Stimulated activated CD4-positive, alpha-beta T cell treated with anti-CD3 and anti-CD28 coated beads, Interleukin-12 subunit alpha, Interleukin-12 subunit beta, amount 100 ng/mL, for 4 hours (primary cell): ENCODE measurements around the gene SCUBE1.

Experiments used
- DNase-seq: peaks from one replicate; pipeline ENCODE4 v3.0.0-alpha.2; 2020

SCUBE1 gene

DNA sequence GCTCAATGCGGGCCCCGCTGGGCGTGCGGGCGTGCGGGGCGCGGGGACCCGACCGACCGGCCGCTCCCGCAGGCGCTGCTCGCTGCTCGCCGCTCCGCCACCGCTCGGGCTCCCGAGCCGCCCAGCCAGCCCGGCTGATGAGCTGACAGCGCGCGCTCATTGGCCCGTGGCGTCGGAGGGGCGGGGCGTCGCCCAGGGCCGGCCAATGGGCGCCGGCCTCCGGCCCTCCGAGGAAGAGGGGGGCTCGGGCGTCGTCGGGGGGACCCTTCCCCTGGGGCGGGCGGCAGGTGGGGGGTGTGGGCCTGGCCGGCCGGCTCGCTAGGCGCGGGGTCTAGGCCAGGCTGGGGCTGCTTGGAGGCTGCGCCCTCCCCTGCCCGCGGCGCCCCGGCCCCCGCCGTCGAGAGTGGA, at the start of gene SCUBE1:
SCUBE1 (minus strand) TSS at position 111 of the 408 bp plus-strand sequence. CDS start 111 bp downstream, outside the sequence.
- DNase-seq = peak; percentile 62

DNA sequence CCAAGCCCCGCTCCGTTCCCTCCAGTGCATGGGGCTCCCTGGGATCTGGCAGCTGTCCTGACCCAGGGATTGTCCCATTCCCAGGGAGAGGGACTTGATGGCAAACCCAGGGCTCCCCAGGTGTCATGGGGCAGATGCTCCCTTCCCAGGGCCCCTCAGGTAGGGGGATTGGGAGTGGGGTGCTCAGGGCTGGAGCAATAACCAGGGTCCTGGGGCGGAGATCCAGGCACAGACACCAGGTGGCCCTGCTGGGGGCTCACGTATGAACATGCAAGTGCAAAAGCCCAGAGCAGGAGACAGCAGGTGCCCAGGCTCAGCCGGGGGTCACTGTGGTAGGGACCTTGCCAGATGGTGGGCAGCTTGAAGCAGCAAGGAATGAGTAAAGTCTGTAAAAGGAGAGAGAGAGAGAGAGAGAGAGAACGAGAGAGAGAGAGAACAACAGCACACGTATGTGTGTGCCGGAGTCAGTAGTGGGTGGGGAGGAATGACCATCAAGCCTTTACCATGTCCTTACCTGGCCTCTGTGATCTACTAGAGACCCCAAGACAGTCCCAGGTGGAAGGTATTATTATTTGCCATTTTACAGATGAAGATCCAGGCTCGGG, 49.3 kb upstream of the SCUBE1 start:
- no peak for DNase-seq

DNA sequence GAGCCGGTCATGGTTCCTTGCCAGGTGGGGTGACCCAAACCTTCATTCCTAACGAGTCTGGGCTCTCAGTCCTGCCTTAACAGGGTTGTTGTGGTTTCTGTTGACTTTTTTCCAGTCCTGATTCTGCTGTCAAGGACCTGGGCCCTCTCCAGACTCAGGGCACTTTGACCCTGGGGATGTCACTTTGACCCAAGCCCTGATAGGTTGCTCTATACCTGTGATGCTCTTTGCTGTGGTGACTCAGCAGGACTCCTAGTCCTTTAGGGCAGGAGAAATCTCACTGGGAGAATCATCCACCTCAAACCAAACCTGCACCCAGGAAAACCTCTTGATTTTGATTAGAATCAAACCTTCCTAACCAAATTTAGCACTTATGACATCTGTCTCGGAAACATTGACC, 48.1 kb upstream of the SCUBE1 start:
- no peak for DNase-seq

DNA sequence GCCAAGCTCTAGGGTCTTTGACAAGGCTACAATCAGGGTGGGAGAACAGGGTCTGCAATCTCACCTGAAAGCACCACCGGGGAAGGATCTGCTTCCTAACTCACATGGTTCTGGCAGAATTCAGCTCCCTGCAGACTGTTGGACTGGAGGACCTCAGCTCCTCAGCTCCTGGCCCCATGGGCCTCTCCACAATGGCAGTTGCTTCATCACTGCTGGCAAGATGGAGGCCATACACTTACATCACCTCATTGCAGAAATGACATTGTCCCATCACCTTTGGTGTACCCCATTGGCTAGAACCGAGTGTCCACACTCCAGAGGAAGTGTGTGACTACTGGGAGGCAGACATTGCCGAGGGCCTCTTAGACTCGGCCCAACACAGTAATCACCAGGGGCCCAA, 47.7 kb upstream of the SCUBE1 start:
- no peak for DNase-seq

DNA sequence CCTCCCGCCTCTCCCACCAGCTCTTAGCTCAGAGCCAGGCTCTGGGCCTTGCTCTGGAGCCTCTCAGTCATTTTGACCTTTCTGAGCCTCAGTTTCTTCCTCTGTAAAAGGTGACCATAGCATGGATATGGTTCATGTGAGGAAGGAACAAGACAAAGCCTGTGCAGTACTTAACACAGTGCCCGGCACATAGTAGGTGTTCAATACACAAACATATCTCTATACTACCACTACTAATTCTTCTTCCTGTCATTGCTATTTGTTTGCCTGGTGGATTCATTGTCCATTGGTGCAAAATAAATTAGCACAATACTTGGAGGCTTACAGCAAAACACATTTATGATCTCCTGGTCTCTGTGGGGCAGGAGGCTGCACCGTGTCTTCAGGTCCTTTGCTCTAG, 47.0 kb upstream of the SCUBE1 start:
- no peak for DNase-seq

DNA sequence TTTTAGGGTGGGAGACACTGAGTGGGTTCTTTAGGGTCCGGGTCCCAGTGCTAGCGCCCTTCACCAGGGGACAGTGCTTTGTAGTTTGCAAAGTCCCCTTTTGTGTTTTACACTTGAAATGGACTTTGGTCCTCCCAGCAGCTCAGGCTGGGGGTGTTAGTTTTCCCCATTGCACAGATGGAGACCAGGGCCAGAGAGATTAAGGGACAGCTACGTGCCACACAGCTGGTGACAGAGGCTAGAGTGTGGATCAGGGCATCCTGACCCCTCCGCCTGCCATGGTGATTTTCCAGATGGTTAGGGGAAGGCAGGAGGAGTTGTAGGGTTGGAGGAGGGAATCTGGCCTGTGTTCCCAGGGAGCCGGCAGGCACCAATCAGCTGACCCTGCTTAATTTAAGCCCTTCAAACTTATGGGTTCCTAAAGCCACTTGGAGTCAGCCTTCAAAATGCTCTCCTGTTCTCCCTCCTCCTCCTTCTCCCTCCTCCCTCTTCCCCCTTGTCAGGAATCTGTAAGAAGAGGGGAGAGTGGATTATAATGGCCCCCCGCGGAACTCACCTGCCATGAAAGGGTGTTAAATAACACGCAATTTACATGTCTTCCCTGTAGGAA, 46.2 kb upstream of the SCUBE1 start:
- DNase-seq = no peak

DNA sequence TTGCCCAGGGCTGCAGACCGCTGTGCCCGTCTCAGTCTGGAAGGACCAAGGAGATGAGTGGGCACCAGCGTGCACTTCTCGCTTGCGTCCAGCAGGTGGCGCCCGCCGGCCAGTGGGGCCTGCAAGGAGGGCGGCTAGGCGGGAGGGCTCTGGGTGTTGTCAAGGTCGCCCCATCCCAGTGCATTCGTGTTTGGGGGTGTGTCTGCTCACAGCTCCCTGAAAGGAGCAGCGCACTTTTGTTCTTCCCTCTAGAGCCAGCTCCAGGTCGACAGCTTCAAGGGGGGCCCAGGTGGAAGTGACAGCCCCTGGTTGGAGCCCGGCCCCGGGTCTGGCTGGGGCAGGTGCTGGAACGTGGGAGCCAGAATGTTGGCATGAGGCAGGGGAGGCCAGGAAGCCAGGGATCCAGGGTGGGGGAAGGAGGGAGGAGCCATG, 45.3 kb upstream of the SCUBE1 start:
- peak; percentile 70 for DNase-seq

DNA sequence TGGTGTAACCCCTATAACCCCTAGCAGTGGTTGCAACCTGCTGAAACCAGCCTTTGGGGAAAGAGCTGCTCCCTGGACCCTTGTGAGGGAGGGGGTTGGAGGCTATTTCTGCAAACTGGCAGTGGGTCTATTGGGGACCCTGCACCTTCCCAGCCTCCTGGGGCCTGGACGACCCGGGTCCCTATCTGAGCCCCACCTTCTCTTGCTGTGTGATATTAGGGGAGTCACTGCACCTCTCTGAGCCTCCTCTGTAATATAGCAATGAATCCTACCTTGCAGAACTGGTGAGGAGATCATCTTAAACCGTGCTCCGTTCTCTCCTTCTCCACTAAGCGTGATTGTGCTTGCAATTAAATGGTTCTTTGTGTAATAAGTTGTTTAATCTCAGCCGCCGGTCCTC, 44.6 kb upstream of the SCUBE1 start:
- no peak for DNase-seq

DNA sequence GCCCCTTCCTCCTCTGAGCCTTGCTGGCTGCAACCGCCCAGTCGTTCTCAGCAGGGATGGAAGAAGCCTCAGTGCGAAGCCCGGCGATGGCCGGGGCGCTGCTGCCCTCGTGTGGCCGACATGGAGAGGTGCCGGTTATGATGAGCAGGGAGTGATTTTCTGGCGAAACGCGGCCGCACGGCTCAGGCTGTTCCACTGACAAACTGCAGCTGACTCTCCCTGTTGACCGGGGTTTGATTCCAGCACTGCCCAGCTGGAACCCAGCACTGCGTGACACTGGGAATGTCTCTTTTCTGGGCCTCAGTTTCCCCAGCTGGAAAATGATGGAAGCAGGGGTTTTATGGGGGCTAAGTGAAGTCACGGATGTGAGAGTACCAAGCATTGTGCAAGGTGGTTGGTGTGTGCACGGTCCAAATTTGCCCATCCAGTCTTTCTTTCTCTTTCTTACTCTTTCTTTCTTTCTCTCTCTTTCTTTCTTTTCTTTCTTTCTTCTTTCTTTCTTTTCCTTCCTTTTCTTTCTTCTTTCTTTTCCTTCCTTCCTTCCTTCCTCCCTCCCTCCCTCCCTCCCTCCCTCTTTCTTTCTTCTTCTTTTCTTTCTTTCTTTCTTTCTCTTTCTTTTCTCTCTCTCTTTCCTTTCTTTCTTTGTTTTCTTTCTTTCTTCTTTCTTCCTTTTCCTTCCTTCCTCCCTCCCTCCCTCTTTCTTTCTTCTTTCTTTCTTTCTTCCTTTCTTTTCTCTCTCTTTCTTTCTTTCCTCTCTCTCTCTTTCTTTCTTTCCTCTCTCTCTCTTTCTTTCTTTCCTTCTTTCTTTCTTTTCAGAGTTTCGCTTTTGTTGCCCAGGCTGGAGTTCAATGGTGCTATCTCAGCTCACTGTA, 42.8 kb upstream of the SCUBE1 start:
- DNase-seq = peak; percentile 70

DNA sequence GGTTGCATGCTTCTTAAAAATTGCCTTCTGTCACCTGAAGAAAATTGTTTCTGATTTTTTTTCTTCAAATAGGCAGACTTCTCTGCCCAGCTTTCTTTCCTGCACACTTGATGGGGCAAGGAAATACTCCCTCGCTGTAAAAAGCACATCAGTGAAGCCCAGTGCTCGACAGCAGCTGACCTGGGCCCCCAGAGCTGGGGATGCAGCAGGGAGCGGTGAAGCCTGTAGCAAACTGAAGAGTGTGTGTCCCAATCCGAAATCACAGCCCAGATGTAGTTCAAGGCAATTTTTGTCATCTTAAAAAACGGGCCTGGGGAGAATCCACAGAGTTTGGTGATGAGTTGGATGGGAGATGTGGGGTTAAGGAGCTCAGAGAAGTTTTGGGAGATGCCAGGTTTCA, 41.7 kb upstream of the SCUBE1 start:
- DNase-seq = no peak

DNA sequence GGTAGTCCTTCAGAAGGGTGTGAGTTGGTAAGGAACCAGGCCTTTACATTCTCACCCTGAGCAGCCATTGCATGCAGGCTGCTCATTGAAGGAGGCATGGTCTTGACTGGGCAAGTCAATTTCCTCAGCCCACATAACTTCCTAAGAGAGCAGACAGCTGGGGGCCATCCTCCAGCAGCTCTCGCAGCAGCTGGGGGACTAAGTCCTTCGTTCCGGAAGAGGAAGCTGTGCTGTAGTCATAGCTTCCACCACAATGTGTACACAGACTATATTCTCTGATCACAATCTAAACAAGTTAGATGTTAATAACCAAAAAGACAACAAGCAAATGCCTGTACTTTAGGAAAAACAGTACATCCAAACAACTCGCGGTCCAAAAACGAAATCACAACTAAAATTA, 38.5 kb upstream of the SCUBE1 start:
- DNase-seq = no peak

DNA sequence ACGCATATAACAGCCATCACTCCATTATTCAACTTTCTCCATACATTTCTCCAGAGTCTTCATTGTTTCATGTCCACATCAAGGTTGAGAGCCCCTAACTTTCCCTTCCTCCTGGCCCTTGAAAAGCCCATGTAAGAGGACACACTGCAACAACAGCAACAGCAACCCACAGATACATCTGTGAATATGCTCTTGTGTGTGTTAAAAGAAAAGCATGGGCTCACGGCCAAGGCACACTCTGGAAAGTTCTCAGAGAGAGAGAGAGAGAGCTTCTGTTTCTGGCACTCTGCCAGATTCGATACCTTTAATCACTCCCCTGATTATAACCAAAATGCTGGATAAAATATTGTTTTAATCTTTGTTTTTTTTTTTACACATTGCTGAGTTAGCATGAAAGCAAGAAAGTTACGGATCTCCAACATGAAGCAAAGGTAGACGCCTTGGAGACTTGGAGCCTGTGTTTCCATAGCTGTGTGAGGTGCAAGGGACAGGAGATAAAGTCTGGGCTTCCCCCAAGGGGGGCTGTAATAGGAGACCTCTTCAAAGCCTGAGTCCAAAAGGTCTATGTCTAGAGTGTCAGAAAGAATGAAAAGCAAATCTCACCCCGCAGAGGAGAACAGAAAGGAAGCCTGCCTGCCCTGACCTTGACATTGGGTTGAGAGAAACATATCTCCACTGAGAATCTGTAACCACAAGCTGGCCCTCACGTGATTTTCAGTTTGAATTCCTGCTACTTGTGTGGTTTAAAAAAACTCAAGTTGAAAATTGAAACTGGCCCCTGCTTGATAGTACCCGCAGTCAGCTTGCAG, 34.9 kb upstream of the SCUBE1 start:
- DNase-seq = no peak

DNA sequence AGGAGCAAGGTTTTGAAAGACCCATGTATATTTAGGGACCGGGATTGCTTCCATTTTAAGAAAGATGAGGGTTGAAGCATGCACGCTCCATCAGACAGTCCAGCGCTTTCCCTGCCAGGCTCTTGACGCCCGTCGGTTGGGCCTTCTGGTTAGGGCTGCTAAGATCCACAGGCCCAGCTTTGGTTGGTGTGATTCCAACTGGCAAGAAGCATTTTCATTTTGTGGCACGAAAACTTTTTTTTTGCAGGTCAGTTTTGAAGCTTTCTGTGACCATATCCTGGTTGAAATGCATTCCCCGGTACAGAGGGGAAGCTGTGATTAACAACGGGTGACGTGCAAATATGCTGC, 34.4 kb upstream of the SCUBE1 start:
- DNase-seq = no peak

DNA sequence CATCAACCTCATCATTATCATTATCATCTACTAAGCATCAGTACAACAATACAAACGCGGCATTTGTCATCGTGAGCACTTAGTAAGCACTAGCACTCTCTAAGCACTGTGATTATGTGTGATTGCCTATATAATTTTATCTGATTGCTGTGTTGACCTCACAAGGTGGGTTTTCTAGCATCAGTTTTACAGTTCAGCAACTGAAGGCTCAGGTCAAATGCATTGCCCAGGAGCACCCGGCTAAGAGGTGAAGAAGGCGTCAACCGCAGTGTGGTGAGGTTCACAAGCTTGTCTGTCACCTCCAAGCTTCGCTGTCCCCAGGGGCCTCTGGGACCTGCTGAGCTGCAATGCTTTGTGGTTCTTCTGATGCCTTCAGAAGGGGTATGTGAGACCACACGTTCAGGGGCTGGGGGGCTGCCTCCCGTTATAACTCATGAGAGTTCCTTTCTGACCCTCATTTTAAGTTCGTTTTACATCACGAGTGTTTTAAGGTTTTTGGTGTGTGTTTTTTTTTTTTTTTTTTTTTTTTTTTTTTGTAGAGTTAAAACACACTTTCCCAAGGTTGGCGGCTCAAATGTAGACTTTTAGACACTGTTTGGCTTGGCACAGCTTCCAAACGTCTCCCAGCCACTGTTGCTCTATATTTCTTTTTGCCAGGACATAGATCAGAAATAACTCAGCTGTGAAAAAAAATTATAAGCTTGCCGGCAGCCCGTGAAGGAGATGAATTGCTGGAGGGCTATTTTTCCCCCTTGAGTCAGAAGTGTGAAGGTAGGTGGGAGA, 33.8 kb upstream of the SCUBE1 start:
- no peak for DNase-seq

DNA sequence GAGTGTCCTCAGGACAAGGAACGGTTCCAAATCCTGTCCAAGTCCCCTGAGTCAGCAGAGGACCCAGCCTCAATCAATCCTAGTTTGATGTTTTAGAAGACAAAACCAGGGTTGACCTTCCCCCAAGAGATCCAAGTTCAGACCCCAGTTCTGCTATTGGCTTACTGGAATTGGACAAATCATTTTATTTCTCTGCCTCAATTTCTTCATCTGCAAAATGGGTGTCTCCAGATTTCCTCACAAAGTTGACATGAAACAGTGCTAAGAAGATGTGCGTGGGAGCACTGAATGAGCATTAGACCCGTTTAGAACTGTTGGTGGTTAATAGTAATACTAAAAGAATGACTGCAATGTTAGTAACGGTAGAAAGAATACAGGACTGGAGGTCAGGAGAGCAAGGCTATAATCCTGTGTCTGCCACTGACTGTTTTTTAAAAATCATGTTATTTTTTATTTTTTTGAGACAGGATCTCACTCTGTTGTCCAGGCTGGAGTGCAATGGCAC, 32.8 kb upstream of the SCUBE1 start:
- DNase-seq = no peak

DNA sequence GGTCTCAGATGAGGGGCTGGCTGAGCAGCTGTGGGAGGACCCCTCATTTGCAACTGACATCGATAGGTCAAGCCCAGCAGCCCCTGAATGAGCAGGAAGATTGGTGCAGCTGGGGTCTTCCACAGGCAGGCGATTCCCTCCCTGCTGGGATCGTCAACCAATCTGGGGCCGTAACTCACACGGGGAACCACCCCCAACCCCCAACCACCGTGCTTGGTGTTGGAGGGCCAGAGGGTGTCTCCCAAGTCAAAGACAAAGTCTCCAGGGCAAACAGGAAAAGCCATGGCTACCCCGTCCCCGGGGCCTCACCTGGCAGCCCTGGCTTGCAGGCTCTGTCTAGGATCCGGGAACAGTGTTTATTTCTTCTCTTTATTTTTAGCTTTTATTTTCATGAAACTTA, 26.9 kb upstream of the SCUBE1 start:
- no peak for DNase-seq

DNA sequence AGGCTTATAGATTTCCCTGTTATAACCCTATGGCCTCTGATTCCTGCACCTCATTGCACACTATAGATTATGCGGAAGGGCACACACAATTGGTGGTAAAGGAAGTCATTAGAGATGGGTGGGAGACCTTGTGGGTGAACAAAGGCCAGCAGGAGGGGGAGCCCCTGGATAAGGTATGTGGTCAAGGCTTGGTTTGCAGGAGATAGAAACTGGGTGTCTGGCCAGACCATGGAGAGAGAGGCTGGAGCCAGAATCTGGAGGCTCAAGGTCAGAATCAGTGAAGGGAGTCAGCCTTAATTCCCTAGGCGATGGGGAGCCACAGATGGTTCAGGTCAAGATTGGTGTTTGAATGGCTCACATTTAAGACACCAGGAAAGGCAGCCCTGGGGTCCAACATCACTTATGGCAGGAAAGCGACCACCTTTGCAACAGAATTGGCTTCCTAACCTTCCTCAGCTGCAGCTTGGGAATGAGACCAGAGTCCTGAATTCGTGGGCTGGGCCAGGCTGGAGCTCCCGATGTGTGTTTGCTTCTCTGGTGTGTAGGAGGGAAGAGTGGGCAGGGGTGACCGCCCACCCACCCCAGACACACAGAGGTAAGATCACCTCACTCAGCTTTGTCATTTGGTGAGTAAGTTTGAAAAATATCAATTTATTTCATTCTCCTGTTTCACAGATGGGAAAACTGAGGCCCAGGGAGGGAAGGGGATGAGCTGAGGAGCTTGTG, 22.7 kb upstream of the SCUBE1 start:
- DNase-seq = no peak

DNA sequence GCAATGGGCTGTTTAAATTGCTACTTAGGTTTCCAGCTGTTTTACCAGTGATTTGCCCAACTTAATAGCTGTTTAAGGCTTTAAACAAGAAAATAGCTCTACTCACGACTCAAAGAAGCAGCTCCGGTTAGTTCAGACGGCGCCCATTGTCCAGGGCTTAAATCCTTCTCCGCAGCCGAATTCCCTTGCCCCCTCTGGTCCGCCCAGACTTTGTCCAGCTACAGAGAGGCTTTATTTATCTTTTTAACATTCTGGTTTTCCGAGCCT, 20.9 kb upstream of the SCUBE1 start:
- no peak for DNase-seq

DNA sequence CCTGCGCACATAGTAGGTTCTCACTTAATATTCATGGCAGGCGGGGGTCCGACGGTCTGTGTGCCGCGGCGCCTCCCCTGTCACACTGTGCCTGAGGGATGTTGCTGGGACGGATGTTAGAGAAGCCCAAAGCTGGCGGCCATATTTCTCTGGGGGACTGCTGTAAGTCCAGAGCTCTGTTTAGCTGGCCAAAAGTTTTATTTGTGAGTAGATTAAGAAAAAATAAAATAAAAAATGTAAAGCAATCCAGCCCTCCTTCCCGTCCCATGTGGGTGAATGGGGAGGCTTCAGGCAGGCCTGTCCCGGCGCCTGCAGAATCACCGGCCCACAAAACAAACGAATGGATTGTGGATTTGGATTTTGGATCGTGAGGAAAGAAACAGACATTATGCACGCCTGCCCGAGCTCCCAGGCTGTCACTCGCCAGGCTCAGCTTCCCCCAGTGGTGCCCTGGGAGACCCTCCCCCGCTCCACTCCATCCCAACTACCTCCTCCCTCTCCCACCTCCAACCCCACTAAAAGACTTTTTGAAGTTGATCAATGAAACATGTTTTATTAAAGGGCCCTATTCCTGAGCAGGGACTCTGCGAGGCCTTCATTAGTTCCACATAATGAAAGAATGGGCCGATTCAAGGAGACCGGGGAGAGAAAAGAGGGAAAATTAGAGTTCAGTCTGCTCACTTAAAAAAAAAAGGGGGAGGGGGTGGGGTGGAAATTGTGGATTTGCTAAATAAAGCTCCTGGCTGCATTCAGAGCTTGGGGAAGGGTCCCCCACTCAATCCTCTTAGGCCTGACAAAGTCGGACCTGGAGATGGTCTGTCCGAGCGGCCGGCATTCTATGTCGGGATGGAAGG, 20.4 kb upstream of the SCUBE1 start:
- no peak for DNase-seq

DNA sequence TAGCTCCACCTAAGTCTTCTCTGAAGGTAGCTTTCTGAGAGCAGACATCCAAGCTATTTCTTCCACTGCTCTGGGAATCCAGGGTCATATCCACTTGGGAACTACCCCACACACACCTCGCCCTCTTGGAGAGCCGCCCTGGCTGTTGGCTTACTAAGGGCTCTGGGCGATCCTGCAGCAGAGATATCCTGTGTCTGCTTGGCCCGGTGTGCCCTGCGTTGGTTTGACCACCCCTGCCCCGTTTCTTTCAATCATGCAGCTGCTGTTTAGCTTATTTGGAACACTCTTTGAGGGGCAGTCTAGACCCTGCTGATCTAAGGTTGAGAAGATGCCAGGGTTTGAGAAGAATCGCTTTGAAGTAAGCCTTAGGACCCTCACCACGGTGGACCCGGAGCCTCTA, 17.4 kb upstream of the SCUBE1 start:
- no peak for DNase-seq

DNA sequence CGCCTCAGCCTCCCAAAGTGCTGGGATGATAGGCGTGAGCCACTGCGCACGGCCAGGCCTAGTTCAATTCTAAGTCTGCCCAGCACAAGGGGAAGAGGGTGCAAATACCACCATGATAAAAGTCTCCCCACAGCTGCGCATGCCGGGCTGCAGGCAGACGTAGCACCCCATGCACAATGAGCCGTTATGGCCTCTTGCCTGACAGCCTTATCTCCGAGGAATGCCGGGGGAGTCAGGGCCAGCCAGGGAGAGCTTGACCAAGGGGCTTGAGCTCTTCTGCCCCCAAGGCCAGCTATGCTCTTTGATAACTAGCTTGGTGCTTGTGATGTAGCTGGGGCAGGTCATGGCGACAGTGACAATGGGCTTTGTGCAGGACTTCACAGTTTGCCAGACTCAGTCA, 13.7 kb upstream of the SCUBE1 start:
- no peak for DNase-seq
